Activated T-cell treated with anti-CD3 and anti-CD28 coated beads for 4 hours (primary cell): ENCODE results near the gene S100A7.
A peak's percentile ranks its signal among the peaks of the same experiment; 100 is the strongest.
"Not testable (repeated sequence)": the region's sequence is repeated elsewhere in the genome, so short reads cannot be mapped to it uniquely, and the experiment has no call there.

Experiments
- DNase-seq: peaks from one replicate; pipeline ENCODE4 v3.0.0-alpha.2; 2020

The S100A7 gene

GRCh38 chr1:153475282-153475681 lies 14.8 kb upstream of the S100A7 start:
- DNase-seq = no peak

- no peak for DNase-seq
Observed at GRCh38 chr1:153474347-153474746, 13.9 kb upstream of the S100A7 start.

GRCh38 chr1:153470707-153471106 lies 10.3 kb upstream of the S100A7 start:
- no peak for DNase-seq

GRCh38 chr1:153466908-153467307 lies 6.5 kb upstream of the S100A7 start:
- DNase-seq = no peak

- DNase-seq = peak; percentile 53
Observed at GRCh38 chr1:153465811-153466636, 5.6 kb upstream of the S100A7 start.

GRCh38 chr1:153462741-153463140 lies 2.3 kb upstream of the S100A7 start:
- DNase-seq = not testable (repeated sequence)

GRCh38 chr1:153459655-153460054 lies 796 bp downstream of the S100A7 start:
- no peak for DNase-seq

GRCh38 chr1:153456396-153456795 lies 4.1 kb downstream of the S100A7 start:
- DNase-seq = no peak

GRCh38 chr1:153448851-153449250 lies 11.6 kb downstream of the S100A7 start:
- not testable (repeated sequence) for DNase-seq

GRCh38 chr1:153447498-153448170 lies 12.8 kb downstream of the S100A7 start:
- DNase-seq = no peak

- no peak for DNase-seq
Observed at GRCh38 chr1:153444078-153444477, 16.4 kb downstream of the S100A7 start.

- DNase-seq = no peak
Observed at GRCh38 chr1:153443486-153443885, 17.0 kb downstream of the S100A7 start.

GRCh38 chr1:153441238-153441755 lies 19.2 kb downstream of the S100A7 start:
- no peak for DNase-seq

GRCh38 chr1:153439273-153439672 lies 21.2 kb downstream of the S100A7 start:
- no peak for DNase-seq

GRCh38 chr1:153438599-153438998 lies 21.9 kb downstream of the S100A7 start:
- no peak for DNase-seq

- no peak for DNase-seq
Observed at GRCh38 chr1:153437236-153437635, 23.2 kb downstream of the S100A7 start.

- no peak for DNase-seq
Observed at GRCh38 chr1:153434746-153435455, 25.6 kb downstream of the S100A7 start.

GRCh38 chr1:153432874-153433681 lies 27.4 kb downstream of the S100A7 start:
- DNase-seq = no peak

GRCh38 chr1:153431928-153432327 lies 28.5 kb downstream of the S100A7 start:
- DNase-seq = no peak

GRCh38 chr1:153431427-153431826 lies 29.0 kb downstream of the S100A7 start:
- no peak for DNase-seq

- no peak for DNase-seq
Observed at GRCh38 chr1:153431002-153431401, 29.4 kb downstream of the S100A7 start.

- DNase-seq = no peak
Observed at GRCh38 chr1:153430561-153430960, 29.9 kb downstream of the S100A7 start.

GRCh38 chr1:153430166-153430553 lies 30.3 kb downstream of the S100A7 start:
- no peak for DNase-seq
